NT2/D1 (cell line): Measurements from ENCODE around the gene CD40.
A peak's percentile ranks its signal among the peaks of the same experiment; 100 is the strongest.

Experiments
- DNase-seq: peaks from one replicate; pipeline ENCODE4 v3.0.0-alpha.2; 2011; ENCODE audit warnings: low read depth, low spot score
- H3K27me3 ChIP-seq: 2 replicates; pipeline ENCODE4 v1.6.0; 2011; ENCODE audit warnings: mild to moderate bottlenecking; ENCODE audit not compliant: insufficient read length, insufficient read depth
- H3K36me3 ChIP-seq: 2 replicates; pipeline ENCODE4 v1.6.1; 2011; ENCODE audit warnings: mild to moderate bottlenecking, low read length, mixed read lengths; ENCODE audit not compliant: insufficient read depth, insufficient read length
- H3K4me1 ChIP-seq: 2 replicates; pipeline ENCODE4 v1.5.1; 2011; ENCODE audit not compliant: insufficient read depth, insufficient read length
- H3K4me3 ChIP-seq: 2 replicates; pipeline ENCODE4 v1.5.1; 2011; ENCODE audit warnings: low read depth; ENCODE audit not compliant: insufficient read length
- H3K9ac ChIP-seq: 2 replicates; pipeline ENCODE4 v1.6.0; 2011; ENCODE audit warnings: low read depth; ENCODE audit not compliant: insufficient read length
- H3K9me3 ChIP-seq: 2 replicates; pipeline ENCODE4 v1.5.1; 2011; ENCODE audit warnings: mild to moderate bottlenecking, low read length; ENCODE audit not compliant: insufficient read depth
- SUZ12 ChIP-seq: IDR thresholded peaks from 2 replicates; pipeline ENCODE4 v1.6.1; 2011; ENCODE audit not compliant: insufficient read length, insufficient read depth; ENCODE audit errors: extremely low read depth
- YY1 ChIP-seq: IDR thresholded peaks from 2 replicates; pipeline ENCODE4 v1.6.1; 2011; ENCODE audit not compliant: insufficient read length, insufficient read depth
- ZNF274 ChIP-seq: IDR thresholded peaks from 2 replicates; pipeline ENCODE4 v1.6.1; 2011; ENCODE audit warnings: mild to moderate bottlenecking, low read depth, low read length

CD40 gene

DNA sequence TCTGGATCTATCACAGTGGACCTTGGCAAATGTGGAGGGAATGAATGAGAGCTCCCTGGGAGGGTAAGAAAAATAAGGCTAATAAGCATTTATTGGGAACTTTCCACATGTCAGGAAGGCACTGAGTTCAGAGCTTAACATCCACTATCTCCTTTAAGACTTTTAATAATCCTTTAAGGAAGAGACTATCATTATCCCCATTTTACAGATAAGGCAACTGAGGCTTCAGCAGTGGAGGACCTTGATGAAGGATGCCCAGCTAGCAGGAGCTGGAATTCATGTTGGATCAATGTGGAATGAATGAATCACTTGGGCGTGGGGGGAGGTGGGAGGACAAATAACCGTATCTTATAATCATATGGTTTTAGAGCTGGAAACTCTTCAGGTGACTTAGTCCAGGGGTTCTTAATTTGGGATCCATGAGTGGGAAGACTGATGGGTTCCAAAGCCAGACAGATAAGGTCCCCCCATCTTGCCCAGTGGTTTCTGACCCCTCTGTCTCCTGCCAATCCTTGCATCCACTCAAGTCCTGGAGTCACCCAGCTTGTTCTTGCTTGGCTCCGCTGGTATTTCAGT, 54.9 kb downstream of the CD40 start:
- no peak for TF ChIP-seq YY1
- no peak for TF ChIP-seq SUZ12
- TF ChIP-seq ZNF274, result no peak
- Histone ChIP-seq H3K9ac (no peak overlapping the region), H3K27me3 (peaks cover 51% of the 10 kb centered on the region), H3K36me3 (no peaks in the 10 kb centered on the region), H3K9me3 (no peaks in the 10 kb centered on the region), H3K4me1 (peaks cover 6% of the 10 kb centered on the region), H3K4me3 (no peak overlapping the region)
- DNase-seq, result no peak

DNA sequence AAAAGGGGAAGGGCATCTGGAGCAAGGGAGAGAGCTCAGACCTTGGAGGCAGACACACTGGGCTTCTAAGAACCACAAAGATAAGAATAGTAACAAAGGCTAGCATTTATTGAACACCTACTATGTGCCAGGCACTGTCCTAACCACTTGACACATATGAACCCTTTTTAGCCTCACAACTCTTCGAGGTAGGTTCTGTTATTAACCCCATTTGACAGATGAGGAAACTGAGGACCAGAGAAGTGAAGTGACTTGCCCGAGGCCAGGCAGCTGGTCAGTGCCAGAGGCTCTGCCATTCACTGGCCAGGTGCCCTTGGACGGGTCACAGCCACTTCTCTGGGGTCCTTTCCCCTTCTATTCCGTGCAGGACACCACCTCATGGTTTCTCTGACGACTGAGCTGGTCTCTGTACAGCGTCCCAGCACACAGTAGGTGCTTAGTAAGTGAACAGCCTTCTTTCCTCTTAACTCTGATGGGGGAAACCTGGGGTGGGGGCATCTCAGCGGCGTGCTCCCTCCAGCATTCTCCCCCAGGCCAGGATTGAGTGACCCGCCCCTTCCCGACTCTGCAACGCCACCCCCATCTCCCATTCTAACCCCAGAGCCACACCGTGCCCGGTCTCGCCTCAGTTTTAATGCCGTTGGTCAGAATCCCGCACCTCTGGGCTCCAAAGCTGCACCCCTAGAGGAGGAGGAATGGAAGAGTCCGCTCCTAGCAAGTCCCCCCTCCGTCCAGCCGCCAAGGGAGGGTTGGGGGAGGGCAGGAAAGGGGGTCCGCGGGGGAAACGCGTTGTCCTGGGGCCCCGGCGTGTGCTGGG, 55.7 kb downstream of the CD40 start:
- Histone ChIP-seq H3K4me1 (peaks cover 6% of the 10 kb centered on the region), H3K9me3 (no peaks in the 10 kb centered on the region), H3K9ac (peak overlapping the region; percentile 59), H3K27me3 (peaks cover 51% of the 10 kb centered on the region), H3K36me3 (no peaks in the 10 kb centered on the region), H3K4me3 (peak overlapping the region; percentile 17)
- TF ChIP-seq YY1, result no peak
- TF ChIP-seq ZNF274, result no peak
- TF ChIP-seq SUZ12, result no peak
- DNase-seq, result no peak

DNA sequence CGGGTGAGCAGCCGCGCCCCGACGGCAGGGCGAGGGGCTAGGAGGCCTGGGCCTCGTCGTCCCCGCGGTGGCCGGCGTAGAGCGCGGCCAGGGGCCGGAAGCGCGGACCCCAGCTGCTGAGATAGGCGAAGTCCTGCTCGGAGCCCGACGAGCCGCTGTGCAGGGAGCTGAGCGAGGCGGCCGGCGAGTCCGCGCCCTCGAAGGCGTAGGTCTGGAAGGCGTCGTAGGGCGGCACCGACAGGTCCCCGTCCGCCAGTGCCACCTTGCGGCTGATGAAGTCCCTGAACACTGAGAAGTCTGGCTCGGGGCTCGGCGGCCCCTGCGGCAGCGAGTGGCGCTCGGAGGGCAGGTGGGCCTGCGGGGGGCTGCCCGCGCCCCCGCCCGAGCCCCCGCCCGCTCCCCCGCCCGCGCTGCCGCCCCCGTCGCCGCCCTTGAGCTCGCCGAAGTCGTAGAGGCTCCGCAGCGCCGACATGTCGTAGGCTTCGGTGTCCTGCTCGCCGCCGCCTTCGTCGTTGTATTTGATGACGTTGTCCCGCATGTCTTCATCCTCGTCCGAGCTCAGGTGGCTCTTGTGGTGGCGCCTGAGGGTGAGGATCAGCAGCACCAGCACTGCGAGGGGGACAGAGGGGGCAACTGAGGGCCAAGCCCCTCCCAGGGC, 56.5 kb downstream of the CD40 start:
- Histone ChIP-seq H3K9me3 (no peaks in the 10 kb centered on the region), H3K4me3 (peak overlapping the region; percentile 17), H3K4me1 (peaks cover 4% of the 10 kb centered on the region), H3K27me3 (peaks cover 51% of the 10 kb centered on the region), H3K9ac (peak overlapping the region; percentile 59), H3K36me3 (no peaks in the 10 kb centered on the region)
- DNase-seq, result peak; percentile 80
- no peak for TF ChIP-seq SUZ12
- TF ChIP-seq YY1, result no peak
- no peak for TF ChIP-seq ZNF274

DNA sequence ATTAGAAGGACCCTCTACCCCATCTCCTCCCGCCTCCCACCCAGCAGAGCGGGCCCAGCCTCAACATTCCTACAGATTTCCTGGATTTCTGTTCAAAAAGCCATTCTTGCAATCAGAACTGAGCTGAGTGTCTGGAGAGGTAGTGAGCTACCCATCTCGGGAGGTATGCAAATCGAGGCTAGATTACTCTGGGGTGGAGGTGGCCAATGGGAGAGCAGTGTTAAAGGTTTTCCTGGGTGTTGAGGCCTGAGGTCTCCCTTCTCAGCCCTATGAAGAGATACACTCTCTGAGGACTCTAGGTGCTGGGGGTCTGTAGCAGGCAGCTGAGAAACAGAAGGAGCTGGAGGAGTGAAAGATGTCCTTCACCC, 57.0 kb downstream of the CD40 start:
- Histone ChIP-seq H3K27me3 (peaks cover 51% of the 10 kb centered on the region), H3K9me3 (no peaks in the 10 kb centered on the region), H3K4me3 (no peak overlapping the region), H3K36me3 (no peaks in the 10 kb centered on the region), H3K9ac (no peak overlapping the region), H3K4me1 (peaks cover 3% of the 10 kb centered on the region)
- DNase-seq, result no peak
- TF ChIP-seq SUZ12 (no peak), ZNF274 (no peak), YY1 (no peak)

DNA sequence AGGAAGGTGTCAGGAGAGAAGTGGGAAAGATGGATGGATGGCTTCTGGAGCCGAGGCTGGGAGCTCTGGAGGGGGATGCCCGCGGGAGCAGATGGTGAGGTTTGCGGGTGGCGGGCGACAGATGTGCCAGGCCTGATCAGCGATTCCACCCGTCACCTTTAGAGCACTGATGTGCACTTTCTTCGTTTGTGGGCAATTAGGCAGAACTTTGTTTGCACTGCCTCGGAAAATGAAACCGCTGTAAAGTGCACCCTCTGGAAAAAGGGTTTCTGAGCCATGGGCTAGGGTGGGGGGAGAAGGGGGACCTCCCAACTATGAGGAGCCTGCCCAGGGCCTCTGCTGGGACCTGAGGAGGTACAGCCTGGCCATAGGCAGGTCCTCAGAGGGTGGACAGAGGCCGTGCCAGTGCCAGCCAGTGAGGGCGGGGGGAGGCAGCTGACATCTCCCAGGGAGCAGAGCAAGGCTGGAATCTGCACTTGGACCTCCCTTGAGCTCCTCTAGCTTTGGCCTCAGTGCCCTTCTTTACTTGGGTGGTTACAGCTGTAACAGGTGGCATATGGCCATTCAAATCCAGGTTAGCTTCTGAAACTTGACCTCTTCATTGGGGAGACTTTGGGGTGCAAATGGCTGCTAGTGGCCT, 58.7 kb downstream of the CD40 start:
- TF ChIP-seq SUZ12 (no peak), YY1 (no peak), ZNF274 (no peak)
- Histone ChIP-seq H3K4me1 (peaks cover 3% of the 10 kb centered on the region), H3K27me3 (peaks cover 48% of the 10 kb centered on the region), H3K9ac (no peak overlapping the region), H3K36me3 (no peaks in the 10 kb centered on the region), H3K9me3 (no peaks in the 10 kb centered on the region), H3K4me3 (no peak overlapping the region)
- DNase-seq, result no peak

DNA sequence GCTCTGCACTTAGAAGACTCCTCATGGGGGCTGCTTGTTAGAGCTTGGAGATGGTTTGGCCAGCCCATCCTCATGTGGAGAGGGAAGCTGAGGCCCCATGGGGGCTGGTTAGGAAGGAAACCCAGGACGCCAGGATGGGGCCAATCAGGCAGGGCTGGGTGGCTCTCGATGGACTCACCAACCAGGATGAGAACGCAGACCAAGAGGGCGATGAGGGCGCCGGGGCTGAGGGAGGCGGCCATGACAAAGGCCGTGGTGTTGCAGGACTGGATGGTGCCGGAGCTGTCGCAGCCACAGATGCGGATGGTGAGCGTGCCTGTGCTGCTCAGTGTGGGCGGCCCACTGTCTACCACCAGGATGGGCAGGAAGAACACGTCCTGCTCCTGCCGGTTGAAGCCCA, 59.7 kb downstream of the CD40 start:
- no peak for DNase-seq
- Histone ChIP-seq H3K36me3 (no peaks in the 10 kb centered on the region), H3K4me3 (no peak overlapping the region), H3K27me3 (peaks cover 42% of the 10 kb centered on the region), H3K4me1 (no peaks in the 10 kb centered on the region), H3K9ac (no peak overlapping the region), H3K9me3 (no peaks in the 10 kb centered on the region)
- TF ChIP-seq SUZ12 (no peak), YY1 (no peak), ZNF274 (no peak)

DNA sequence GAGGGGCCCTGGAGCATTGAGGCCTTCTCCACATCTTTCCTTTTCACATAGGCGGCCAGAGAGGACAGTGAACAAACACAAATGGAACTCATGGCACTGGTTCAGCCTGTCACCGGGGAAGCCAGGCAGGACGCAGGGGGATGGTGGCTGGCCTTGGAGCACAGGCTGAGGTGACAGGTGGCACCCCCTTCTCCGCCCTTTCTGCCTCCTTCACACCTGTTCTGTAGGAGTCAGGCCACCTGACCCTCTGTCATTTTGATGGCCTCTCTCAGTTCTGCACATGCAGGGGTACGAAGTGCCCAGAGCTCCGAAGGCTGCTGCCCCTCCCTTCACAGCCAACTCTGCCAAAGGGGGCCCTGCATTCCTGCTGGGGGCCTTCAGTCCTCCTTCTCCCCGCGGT, 60.8 kb downstream of the CD40 start:
- Histone ChIP-seq H3K9me3 (no peaks in the 10 kb centered on the region), H3K36me3 (no peaks in the 10 kb centered on the region), H3K27me3 (peaks cover 31% of the 10 kb centered on the region), H3K9ac (peak overlapping the region; percentile 11), H3K4me3 (no peak overlapping the region), H3K4me1 (no peaks in the 10 kb centered on the region)
- TF ChIP-seq YY1 (no peak), SUZ12 (no peak), ZNF274 (no peak)
- no peak for DNase-seq
